Astrocyte (in vitro differentiated cells and primary cell): ENCODE data around the gene VIPR1. TPM values are rescaled to one million over a fixed set of nuclear protein-coding genes. Genes with fewer than 3 reads are reported as not detected.

ENCODE experiments used
- DNase-seq: peaks from one replicate; pipeline ENCODE4 v3.0.0-alpha.2; 2010; ENCODE audit warnings: low read depth
- FAIRE-seq: peaks from 2 replicates; lab custom pipeline; 2011; peaks lifted over from hg19 to GRCh38; lab: Jason Lieb, UNC
- H2AFZ ChIP-seq: 2 replicates; pipeline ENCODE4 v1.6.0; 2012; ENCODE audit warnings: low read depth, low read length, inconsistent platforms
- H3K27ac ChIP-seq: 2 replicates; pipeline ENCODE4 v1.5.1; 2011; ENCODE audit warnings: low read depth, low read length, inconsistent platforms
- H3K27me3 ChIP-seq: 2 replicates; pipeline ENCODE4 v1.6.0; 2011; ENCODE audit warnings: low read length, inconsistent platforms; ENCODE audit not compliant: insufficient read depth
- H3K36me3 ChIP-seq: 2 replicates; pipeline ENCODE4 v1.5.1; 2011; ENCODE audit warnings: low read length, inconsistent platforms; ENCODE audit not compliant: insufficient read depth
- H3K4me1 ChIP-seq: 2 replicates; pipeline ENCODE4 v1.5.1; 2011; ENCODE audit warnings: low read length, inconsistent platforms; ENCODE audit not compliant: insufficient read depth
- H3K4me2 ChIP-seq: 2 replicates; pipeline ENCODE4 v1.6.0; 2012; ENCODE audit warnings: low read length, inconsistent platforms
- H3K4me3 ChIP-seq: 2 replicates; pipeline ENCODE4 v1.5.1; 2011; ENCODE audit warnings: low read depth, mild to moderate bottlenecking, low read length, inconsistent platforms; ENCODE audit not compliant: insufficient read depth
- H3K79me2 ChIP-seq: 2 replicates; pipeline ENCODE4 v1.6.0; 2012; ENCODE audit warnings: mild to moderate bottlenecking, low read length, inconsistent platforms; ENCODE audit not compliant: insufficient read depth
- H3K9ac ChIP-seq: 2 replicates; pipeline ENCODE4 v1.6.0; 2012; ENCODE audit warnings: mild to moderate bottlenecking, low read length, inconsistent platforms
- H3K9me3 ChIP-seq: 2 replicates; pipeline ENCODE4 v1.5.1; 2012; ENCODE audit warnings: low read depth, mild to moderate bottlenecking, low read length, inconsistent platforms; ENCODE audit not compliant: insufficient read depth
- H4K20me1 ChIP-seq: 2 replicates; pipeline ENCODE4 v1.6.0; 2012; ENCODE audit warnings: low read length, inconsistent platforms; ENCODE audit not compliant: insufficient read depth
- H3K27ac Mint-ChIP-seq: one replicate; pipeline ENCODE4 v1.8.0; 2021; ENCODE audit warnings: mild to moderate bottlenecking, mixed read lengths; ENCODE audit not compliant: unreplicated experiment
- H3K27me3 Mint-ChIP-seq: one replicate; pipeline ENCODE4 v1.8.0; 2021; ENCODE audit warnings: low read depth, mixed read lengths; ENCODE audit not compliant: unreplicated experiment
- H3K36me3 Mint-ChIP-seq: one replicate; pipeline ENCODE4 v1.8.0; 2021; ENCODE audit warnings: low read depth, mixed read lengths; ENCODE audit not compliant: unreplicated experiment
- H3K4me1 Mint-ChIP-seq: one replicate; pipeline ENCODE4 v1.8.0; 2021; ENCODE audit warnings: low read depth, mixed read lengths; ENCODE audit not compliant: unreplicated experiment
- H3K4me3 Mint-ChIP-seq: one replicate; pipeline ENCODE4 v1.8.0; 2021; ENCODE audit warnings: mild to moderate bottlenecking, moderate library complexity, mixed read lengths; ENCODE audit not compliant: unreplicated experiment
- H3K9me3 Mint-ChIP-seq: one replicate; pipeline ENCODE4 v1.8.0; 2021; ENCODE audit warnings: mild to moderate bottlenecking, mixed read lengths; ENCODE audit not compliant: unreplicated experiment
- EZH2 ChIP-seq: IDR thresholded peaks from 2 replicates; pipeline ENCODE4 v1.6.1; 2012; ENCODE audit warnings: mild to moderate bottlenecking, low read length, inconsistent platforms; ENCODE audit not compliant: insufficient read depth
- total RNA-seq: library from RNA; stranded (reverse); gene quantifications from 2 replicates; pipeline ENCODE4 v1.2.1, GENCODE V29; 2021
- TF ChIP-seq, protein P1 (sequence below): IDR thresholded peaks from 2 replicates; pipeline ENCODE4 v1.5.1; 2011; ENCODE audit warnings: low read depth, mild to moderate bottlenecking, inconsistent platforms, low read length, moderate library complexity; ENCODE audit not compliant: insufficient read depth

Gene VIPR1
- total RNA-seq, 1 donor from 2014 or later: 0.68 TPM

DNA sequence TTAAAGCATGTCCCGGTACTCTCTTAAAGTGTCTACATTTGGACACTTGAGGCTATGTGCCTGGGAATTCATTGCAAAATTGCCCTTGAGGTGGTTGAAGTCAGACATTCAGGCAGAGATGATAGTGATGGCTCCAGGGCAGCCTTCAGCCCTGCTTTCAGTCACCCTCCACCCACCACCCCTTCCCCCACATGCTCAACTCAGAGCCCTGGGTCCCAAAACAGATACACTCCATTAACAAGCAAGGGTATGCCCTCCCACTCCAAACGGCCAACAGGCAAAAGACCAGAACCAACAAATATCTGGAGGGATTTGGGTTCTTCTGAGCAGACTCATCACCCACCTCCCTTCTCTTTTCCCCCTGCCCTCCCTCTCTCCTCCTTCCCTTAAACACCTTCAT is 29.9 kb upstream of the VIPR1 start:
- H3K4me2 ChIP-seq: no peak overlapping the region
- H3K79me2 ChIP-seq: no peaks in the 10 kb centered on the region
- H2AFZ ChIP-seq: no peak overlapping the region
- no peaks in the 10 kb centered on the region for H3K4me1 Mint-ChIP-seq
- H3K9ac ChIP-seq: no peak overlapping the region
- TF ChIP-seq EZH2: no peak
- TF ChIP-seq, protein P1, sequence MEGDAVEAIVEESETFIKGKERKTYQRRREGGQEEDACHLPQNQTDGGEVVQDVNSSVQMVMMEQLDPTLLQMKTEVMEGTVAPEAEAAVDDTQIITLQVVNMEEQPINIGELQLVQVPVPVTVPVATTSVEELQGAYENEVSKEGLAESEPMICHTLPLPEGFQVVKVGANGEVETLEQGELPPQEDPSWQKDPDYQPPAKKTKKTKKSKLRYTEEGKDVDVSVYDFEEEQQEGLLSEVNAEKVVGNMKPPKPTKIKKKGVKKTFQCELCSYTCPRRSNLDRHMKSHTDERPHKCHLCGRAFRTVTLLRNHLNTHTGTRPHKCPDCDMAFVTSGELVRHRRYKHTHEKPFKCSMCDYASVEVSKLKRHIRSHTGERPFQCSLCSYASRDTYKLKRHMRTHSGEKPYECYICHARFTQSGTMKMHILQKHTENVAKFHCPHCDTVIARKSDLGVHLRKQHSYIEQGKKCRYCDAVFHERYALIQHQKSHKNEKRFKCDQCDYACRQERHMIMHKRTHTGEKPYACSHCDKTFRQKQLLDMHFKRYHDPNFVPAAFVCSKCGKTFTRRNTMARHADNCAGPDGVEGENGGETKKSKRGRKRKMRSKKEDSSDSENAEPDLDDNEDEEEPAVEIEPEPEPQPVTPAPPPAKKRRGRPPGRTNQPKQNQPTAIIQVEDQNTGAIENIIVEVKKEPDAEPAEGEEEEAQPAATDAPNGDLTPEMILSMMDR: no peak
- no peak overlapping the region for H3K4me3 Mint-ChIP-seq
- H3K36me3 ChIP-seq: no peaks in the 10 kb centered on the region
- H3K9me3 ChIP-seq: no peaks in the 10 kb centered on the region
- H3K27ac Mint-ChIP-seq: no peak overlapping the region
- peaks cover 1% of the 10 kb centered on the region for H3K9me3 Mint-ChIP-seq
- no peak overlapping the region for H3K4me3 ChIP-seq
- DNase-seq (no peak), FAIRE-seq (no peak)
- H3K36me3 Mint-ChIP-seq: peaks cover 3% of the 10 kb centered on the region
- no peaks in the 10 kb centered on the region for H3K4me1 ChIP-seq
- no peaks in the 10 kb centered on the region for H4K20me1 ChIP-seq
- H3K27me3 ChIP-seq: peaks cover 2% of the 10 kb centered on the region
- H3K27me3 Mint-ChIP-seq: peaks cover 43% of the 10 kb centered on the region
- no peak overlapping the region for H3K27ac ChIP-seq

DNA sequence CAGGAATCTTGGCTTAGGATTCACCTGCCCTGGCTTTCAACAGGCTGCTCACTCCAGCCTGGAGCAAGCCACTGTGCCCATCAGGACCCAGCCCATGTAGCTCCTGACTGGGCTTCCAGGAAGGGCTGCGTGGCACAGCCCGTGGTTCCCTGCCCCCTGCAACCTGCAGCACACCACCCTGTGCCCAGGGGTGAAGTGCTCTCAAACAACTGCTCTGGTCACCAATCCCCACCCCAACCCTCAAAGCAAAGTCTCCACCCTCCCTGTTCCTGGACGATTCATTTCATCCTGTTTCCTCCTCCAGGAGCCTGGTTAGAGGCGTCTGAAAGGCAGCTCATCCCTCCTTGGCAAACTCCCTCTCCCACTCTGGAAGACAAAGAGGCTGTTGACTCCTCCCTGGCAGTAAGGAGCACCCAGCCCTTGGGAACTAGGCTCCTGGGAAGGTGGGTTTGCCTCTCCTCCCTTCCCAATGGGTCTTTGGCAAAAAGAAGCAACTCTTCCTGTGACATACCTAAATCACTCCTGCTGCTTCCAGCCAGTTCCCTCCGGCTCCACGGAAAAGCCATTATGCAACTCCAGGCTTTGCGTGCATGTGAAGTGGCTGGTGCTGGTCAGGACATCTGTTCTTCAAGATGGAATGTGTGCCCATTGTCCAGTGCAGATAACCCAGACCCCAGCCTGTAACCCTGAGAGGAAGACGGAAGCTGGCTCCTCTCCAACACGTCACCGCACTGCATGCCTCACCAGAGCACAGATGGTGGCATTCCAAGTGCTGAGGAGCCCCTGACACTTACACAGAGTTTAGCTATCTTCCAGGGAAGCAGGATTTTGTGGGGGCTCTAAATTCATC is 29.1 kb upstream of the VIPR1 start:
- no peaks in the 10 kb centered on the region for H3K4me1 ChIP-seq
- FAIRE-seq (no peak), DNase-seq (peak; percentile 2)
- peaks cover 1% of the 10 kb centered on the region for H3K9me3 Mint-ChIP-seq
- H2AFZ ChIP-seq: no peak overlapping the region
- no peaks in the 10 kb centered on the region for H3K36me3 ChIP-seq
- no peaks in the 10 kb centered on the region for H4K20me1 ChIP-seq
- no peak overlapping the region for H3K9ac ChIP-seq
- H3K27me3 ChIP-seq: peaks cover 2% of the 10 kb centered on the region
- no peak overlapping the region for H3K4me3 ChIP-seq
- H3K36me3 Mint-ChIP-seq: peaks cover 3% of the 10 kb centered on the region
- peak overlapping the region; percentile 33 for H3K4me2 ChIP-seq
- H3K9me3 ChIP-seq: no peaks in the 10 kb centered on the region
- no peak overlapping the region for H3K4me3 Mint-ChIP-seq
- no peaks in the 10 kb centered on the region for H3K79me2 ChIP-seq
- H3K27ac ChIP-seq: no peak overlapping the region
- H3K27me3 Mint-ChIP-seq: peaks cover 49% of the 10 kb centered on the region
- no peak overlapping the region for H3K27ac Mint-ChIP-seq
- TF ChIP-seq EZH2: no peak
- TF ChIP-seq, protein P1: no peak
- no peaks in the 10 kb centered on the region for H3K4me1 Mint-ChIP-seq
